HepG2 (cell line): ENCODE data around the gene ABCB8. TPM values are rescaled to one million over a fixed set of nuclear protein-coding genes. Genes with fewer than 3 reads are reported as not detected.

Source experiments
- ASH2L ChIP-seq: fragments of 300-600, 200-600 bp; sonication (generic); IDR thresholded peaks from 2 replicates; pipeline ENCODE4 v1.7.0; 2017; ENCODE audit warnings: low read depth, mild to moderate bottlenecking, moderate library complexity, mixed read lengths, low read length; ENCODE audit not compliant: insufficient read length
- ATM ChIP-seq: fragments of 450-650 bp; IDR thresholded peaks from 2 replicates; pipeline ENCODE4 v1.7.1; 2017; ENCODE audit warnings: mild to moderate bottlenecking, borderline replicate concordance
- ETV5 ChIP-seq: IDR thresholded peaks from 2 replicates; pipeline ENCODE4 v1.6.1; 2018; ENCODE audit warnings: missing biosample characterization, missing genetic modification reagents, inconsistent platforms, borderline replicate concordance
- GABPB1 ChIP-seq: IDR thresholded peaks from 2 replicates; pipeline ENCODE4 v1.6.1; 2016; ENCODE audit warnings: mild to moderate bottlenecking, missing genetic modification reagents, moderate library complexity, missing compliant biosample characterization
- HDAC1 ChIP-seq: sonication (generic); formaldehyde crosslinking; IDR thresholded peaks from 2 replicates; pipeline ENCODE4 v1.5.1; 2020; ENCODE audit warnings: mild to moderate bottlenecking, missing genetic modification reagents
- KDM2A ChIP-seq: sonication (generic); formaldehyde crosslinking; IDR thresholded peaks from 2 replicates; pipeline ENCODE4 v1.4.0; 2020; ENCODE audit warnings: low read depth, missing genetic modification reagents, borderline replicate concordance
- MAX ChIP-seq: IDR thresholded peaks from 2 replicates; pipeline ENCODE4 v1.6.1; 2012; ENCODE audit warnings: inconsistent platforms
- MIER2 ChIP-seq: IDR thresholded peaks from 2 replicates; pipeline ENCODE4 v1.6.1; 2016; ENCODE audit warnings: missing biosample characterization, missing genetic modification reagents
- MLLT10 ChIP-seq: sonication (generic); formaldehyde crosslinking; IDR thresholded peaks from 2 replicates; pipeline ENCODE4 v1.4.0; 2020; ENCODE audit warnings: missing genetic modification reagents
- MTF1 ChIP-seq: sonication (generic); formaldehyde crosslinking; IDR thresholded peaks from 2 replicates; pipeline ENCODE4 v1.5.0; 2020; ENCODE audit warnings: missing genetic modification reagents
- NCOR1 ChIP-seq: fragments of 200-600 bp; sonication (generic); IDR thresholded peaks from 2 replicates; pipeline ENCODE4 v1.7.0; 2017; ENCODE audit warnings: antibody characterized with exemption, low read length, borderline replicate concordance
- YY1 ChIP-seq: IDR thresholded peaks from 2 replicates; pipeline ENCODE4 v1.6.1; 2011; ENCODE audit warnings: low read length, low read depth, moderate library complexity, mild to moderate bottlenecking; ENCODE audit not compliant: insufficient read depth, insufficient replicate concordance
- ZBTB38 ChIP-seq: sonication (generic); formaldehyde crosslinking; IDR thresholded peaks from 2 replicates; pipeline ENCODE4 v1.5.1; 2020; ENCODE audit warnings: mild to moderate bottlenecking, missing genetic modification reagents
- ZNF260 ChIP-seq: sonication (generic); formaldehyde crosslinking; IDR thresholded peaks from 2 replicates; pipeline ENCODE4 v1.4.0; 2020; ENCODE audit warnings: missing genetic modification reagents, low read depth, mild to moderate bottlenecking, borderline replicate concordance
- ZNF629 ChIP-seq: sonication (generic); formaldehyde crosslinking; conservative IDR thresholded peaks from 2 replicates; pipeline ENCODE4 v1.5.0; 2020; ENCODE audit warnings: missing genetic modification reagents
- ZNF687 ChIP-seq: sonication (generic); formaldehyde crosslinking; IDR thresholded peaks from 2 replicates; pipeline ENCODE4 v1.5.1; 2020; ENCODE audit warnings: mild to moderate bottlenecking, missing genetic modification reagents, moderate library complexity
- ZNF768 ChIP-seq: sonication (generic); formaldehyde crosslinking; IDR thresholded peaks from 2 replicates; pipeline ENCODE4 v1.4.0; 2020; ENCODE audit warnings: missing genetic modification reagents
- polyA plus RNA-seq, 8 experiments: library from polyadenylated mRNA; depleted of rRNA in 3 of 8; stranded (reverse) in 7 of 8; unstranded in 1 of 8; fragments of >200 nt; fragmentation: Illumina TruSeq in 4 of 8; extraction: Trizol in 4 of 8; gene quantifications; 2 replicates each; pipeline versions ENCODE4 v1.2.1 to v1.2.3, GENCODE V29; 2011 to 2016; ENCODE audit warnings: low read depth in 4 of 8, missing spikeins in 1 of 8, mixed read lengths in 1 of 8; ENCODE audit not compliant: insufficient read depth in 1 of 8
- total RNA-seq, 5 experiments: library from RNA; depleted of rRNA; stranded (reverse); fragments of >200 nt; fragmentation: Illumina TruSeq; extraction: Trizol; gene quantifications; 2 replicates each; pipeline ENCODE4 v1.2.3, GENCODE V29; 2016; ENCODE audit warnings: low read depth in 1 of 5
- TF ChIP-seq, protein P1 (sequence below): sonication (generic); formaldehyde crosslinking; IDR thresholded peaks from 2 replicates; pipeline ENCODE4 v1.4.0; 2020; ENCODE audit warnings: missing genetic modification reagents
- TF ChIP-seq, protein P2 (sequence below): sonication (generic); formaldehyde crosslinking; IDR thresholded peaks from 2 replicates; pipeline ENCODE4 v1.4.0; 2020; ENCODE audit warnings: missing genetic modification reagents, mild to moderate bottlenecking, borderline replicate concordance
- TF ChIP-seq, protein P3 (sequence below): sonication (generic); formaldehyde crosslinking; IDR thresholded peaks from 2 replicates; pipeline ENCODE4 v1.4.0; 2020; ENCODE audit warnings: missing genetic modification reagents

Gene ABCB8
- total and polyA plus RNA-seq, 2 of the 13 experiments (the other 11 are each of a cell fraction or from before 2014, with no cell fraction given): 6.6 to 16.7 TPM

DNA sequence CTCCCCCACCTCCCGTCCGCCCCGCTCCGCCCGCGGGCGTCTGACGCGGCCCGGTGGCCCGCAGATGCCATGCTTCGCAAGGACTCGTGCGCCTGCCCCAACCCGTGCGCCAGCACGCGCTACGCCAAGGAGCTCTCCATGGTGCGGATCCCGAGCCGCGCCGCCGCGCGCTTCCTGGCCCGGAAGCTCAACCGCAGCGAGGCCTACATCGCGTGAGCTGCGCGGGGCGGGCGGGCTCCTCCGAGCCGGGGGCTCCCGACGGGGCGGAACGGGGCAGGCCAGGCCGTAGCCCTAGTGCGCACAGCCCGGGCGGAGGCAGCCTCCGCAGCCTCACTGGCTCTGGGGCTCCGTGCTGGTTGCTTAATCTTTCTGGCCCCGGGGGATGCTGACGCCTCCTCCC, 22.9 kb downstream of the ABCB8 start (continued):
- TF ChIP-seq, protein P1, sequence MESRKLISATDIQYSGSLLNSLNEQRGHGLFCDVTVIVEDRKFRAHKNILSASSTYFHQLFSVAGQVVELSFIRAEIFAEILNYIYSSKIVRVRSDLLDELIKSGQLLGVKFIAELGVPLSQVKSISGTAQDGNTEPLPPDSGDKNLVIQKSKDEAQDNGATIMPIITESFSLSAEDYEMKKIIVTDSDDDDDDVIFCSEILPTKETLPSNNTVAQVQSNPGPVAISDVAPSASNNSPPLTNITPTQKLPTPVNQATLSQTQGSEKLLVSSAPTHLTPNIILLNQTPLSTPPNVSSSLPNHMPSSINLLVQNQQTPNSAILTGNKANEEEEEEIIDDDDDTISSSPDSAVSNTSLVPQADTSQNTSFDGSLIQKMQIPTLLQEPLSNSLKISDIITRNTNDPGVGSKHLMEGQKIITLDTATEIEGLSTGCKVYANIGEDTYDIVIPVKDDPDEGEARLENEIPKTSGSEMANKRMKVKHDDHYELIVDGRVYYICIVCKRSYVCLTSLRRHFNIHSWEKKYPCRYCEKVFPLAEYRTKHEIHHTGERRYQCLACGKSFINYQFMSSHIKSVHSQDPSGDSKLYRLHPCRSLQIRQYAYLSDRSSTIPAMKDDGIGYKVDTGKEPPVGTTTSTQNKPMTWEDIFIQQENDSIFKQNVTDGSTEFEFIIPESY (CRISPR knock-in tag): peak; percentile 88
- TF ChIP-seq ZBTB38 (CRISPR knock-in tag): no peak
- no peak for TF ChIP-seq ASH2L
- peak; percentile 52 for TF ChIP-seq MAX
- TF ChIP-seq YY1: no peak
- 0 out of 2 replicates have a peak, but pooled peaks have one; percentile 16 for TF ChIP-seq ETV5 (CRISPR knock-in tag)
- no peak for TF ChIP-seq ATM
- TF ChIP-seq ZNF687: peak; percentile 54
- TF ChIP-seq GABPB1: peak; percentile 57; the same call in 1 of the 2 replicates
- no peak for TF ChIP-seq ZNF260 (CRISPR knock-in tag)
- peak; percentile 61; the same call in 1 of the 2 replicates for TF ChIP-seq KDM2A (CRISPR knock-in tag)
- TF ChIP-seq, protein P2, sequence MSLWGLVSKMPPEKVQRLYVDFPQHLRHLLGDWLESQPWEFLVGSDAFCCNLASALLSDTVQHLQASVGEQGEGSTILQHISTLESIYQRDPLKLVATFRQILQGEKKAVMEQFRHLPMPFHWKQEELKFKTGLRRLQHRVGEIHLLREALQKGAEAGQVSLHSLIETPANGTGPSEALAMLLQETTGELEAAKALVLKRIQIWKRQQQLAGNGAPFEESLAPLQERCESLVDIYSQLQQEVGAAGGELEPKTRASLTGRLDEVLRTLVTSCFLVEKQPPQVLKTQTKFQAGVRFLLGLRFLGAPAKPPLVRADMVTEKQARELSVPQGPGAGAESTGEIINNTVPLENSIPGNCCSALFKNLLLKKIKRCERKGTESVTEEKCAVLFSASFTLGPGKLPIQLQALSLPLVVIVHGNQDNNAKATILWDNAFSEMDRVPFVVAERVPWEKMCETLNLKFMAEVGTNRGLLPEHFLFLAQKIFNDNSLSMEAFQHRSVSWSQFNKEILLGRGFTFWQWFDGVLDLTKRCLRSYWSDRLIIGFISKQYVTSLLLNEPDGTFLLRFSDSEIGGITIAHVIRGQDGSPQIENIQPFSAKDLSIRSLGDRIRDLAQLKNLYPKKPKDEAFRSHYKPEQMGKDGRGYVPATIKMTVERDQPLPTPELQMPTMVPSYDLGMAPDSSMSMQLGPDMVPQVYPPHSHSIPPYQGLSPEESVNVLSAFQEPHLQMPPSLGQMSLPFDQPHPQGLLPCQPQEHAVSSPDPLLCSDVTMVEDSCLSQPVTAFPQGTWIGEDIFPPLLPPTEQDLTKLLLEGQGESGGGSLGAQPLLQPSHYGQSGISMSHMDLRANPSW: no peak
- no peak for TF ChIP-seq MLLT10 (CRISPR knock-in tag)
- TF ChIP-seq ZNF768 (CRISPR knock-in tag): peak; percentile 28; the same call in 1 of the 2 replicates
- peak; percentile 35; the same call in 1 of the 2 replicates for TF ChIP-seq HDAC1 (CRISPR knock-in tag)
- TF ChIP-seq NCOR1: no peak
- no peak for TF ChIP-seq MTF1 (CRISPR knock-in tag)
- no peak for TF ChIP-seq ZNF629 (CRISPR knock-in tag)
- TF ChIP-seq, protein P3, sequence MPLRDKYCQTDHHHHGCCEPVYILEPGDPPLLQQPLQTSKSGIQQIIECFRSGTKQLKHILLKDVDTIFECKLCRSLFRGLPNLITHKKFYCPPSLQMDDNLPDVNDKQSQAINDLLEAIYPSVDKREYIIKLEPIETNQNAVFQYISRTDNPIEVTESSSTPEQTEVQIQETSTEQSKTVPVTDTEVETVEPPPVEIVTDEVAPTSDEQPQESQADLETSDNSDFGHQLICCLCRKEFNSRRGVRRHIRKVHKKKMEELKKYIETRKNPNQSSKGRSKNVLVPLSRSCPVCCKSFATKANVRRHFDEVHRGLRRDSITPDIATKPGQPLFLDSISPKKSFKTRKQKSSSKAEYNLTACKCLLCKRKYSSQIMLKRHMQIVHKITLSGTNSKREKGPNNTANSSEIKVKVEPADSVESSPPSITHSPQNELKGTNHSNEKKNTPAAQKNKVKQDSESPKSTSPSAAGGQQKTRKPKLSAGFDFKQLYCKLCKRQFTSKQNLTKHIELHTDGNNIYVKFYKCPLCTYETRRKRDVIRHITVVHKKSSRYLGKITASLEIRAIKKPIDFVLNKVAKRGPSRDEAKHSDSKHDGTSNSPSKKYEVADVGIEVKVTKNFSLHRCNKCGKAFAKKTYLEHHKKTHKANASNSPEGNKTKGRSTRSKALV (CRISPR knock-in tag): peak; percentile 97
- TF ChIP-seq MIER2: peak; percentile 91
